GM18508 (cell line): Measurements from ENCODE around the gene CPB1.

Experiments
- ATAC-seq: cut with Tn5 transposase; IDR thresholded peaks from one replicate; pipeline ENCODE4 v1.9.1; 2021; ENCODE audit warnings: moderate number of reproducible peaks; ENCODE audit not compliant: insufficient read depth, unreplicated experiment

Gene CPB1

DNA sequence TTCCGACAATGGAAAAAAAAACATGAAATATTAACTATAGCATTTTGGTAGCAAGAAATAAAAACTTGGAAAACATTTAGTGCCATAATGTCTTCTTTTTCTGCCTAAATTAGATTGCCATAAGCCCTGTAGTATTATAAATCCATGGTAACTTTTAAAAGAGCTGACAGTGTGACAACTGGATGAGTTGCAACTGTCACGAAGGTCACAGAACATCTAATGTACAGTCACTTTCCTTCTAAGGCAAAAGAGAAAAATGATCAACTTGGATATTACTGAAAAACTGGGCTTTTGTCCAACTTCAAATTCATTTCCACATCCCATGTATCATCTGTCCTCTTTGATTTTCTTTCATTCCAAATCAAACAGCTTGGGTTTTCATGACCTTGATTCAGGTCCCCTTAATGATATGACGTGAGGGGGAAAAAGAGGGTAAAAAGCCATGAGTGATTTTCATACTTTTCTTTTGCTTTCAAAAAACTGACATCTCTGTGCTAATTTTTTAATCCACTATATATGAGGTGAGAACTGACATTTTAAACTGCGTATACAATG is 602 bp downstream of the CPB1 start:
- ATAC-seq, result no peak

DNA sequence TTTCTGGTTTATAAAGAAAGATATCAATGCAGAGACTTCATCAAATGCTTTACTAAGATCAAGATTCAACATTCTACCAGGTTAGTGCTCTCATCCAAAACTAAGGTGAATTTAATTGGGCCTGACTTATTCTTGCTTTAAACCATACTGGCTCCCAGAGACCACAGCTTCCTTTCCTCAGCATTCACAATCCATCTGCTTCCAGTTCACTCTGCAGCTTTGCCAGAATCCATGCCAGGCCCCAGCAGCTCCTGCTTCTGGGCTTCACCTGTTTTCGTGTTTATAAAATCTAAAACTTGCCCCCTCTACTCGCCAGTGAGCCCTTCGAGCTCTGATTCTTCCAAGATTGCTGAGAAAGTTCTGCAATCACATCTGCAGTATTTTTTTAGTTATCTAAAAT is 2.3 kb downstream of the CPB1 start:
- ATAC-seq, result no peak

DNA sequence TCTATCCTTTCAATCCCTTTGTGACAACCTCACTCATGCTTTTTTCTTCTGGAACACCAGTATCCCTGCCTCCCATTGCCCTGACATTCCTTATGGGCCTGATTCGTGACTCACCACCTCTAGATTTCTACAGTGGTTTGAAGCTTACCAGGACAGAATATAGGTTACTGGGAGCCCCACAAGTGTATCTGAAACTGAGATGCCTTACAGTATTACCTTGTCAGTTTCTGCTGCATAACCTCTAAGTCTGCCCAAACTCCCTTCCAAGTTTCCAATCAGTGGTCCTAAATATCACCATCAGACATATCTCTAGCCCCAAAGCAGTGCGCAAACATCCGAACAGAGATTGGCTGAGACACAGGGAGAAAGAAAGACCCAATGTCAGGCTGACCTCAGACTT is 5.6 kb downstream of the CPB1 start:
- no peak for ATAC-seq

DNA sequence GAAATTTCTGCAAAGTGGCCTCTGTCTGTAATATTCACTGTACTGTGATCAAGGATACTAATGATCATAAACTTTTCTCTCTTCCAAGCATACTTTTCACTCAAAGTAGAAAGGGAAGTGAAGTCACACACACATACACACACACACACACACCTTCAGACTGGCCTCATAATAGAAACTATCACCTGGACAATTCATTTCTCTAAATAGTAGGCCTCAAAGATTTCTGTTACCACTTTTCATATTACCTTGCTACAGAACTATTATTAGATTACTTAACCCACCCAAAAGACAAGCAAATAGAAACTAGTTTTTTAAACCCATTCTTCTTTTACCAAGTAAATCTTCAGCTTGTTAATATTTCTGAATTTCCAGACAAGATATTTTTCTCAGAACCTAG is 12.2 kb downstream of the CPB1 start:
- ATAC-seq, result no peak

DNA sequence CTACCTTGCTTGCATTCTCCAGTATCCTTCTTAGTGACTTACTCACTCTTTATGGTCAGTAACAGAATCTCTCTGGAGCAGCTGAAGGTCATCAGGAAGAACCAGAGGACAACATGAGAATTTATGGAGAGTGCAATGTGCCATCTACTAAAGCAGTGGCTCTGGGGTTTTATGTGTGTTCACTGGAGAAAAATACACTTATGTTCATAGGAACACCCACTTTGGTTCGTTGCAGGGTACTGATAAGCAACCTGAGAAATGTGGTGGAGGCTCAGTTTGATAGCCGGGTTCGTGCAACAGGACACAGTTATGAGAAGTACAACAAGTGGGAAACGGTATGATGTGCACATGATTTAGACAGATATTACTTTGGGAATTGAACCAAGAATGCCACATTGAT is 12.8 kb downstream of the CPB1 start:
- no peak for ATAC-seq

DNA sequence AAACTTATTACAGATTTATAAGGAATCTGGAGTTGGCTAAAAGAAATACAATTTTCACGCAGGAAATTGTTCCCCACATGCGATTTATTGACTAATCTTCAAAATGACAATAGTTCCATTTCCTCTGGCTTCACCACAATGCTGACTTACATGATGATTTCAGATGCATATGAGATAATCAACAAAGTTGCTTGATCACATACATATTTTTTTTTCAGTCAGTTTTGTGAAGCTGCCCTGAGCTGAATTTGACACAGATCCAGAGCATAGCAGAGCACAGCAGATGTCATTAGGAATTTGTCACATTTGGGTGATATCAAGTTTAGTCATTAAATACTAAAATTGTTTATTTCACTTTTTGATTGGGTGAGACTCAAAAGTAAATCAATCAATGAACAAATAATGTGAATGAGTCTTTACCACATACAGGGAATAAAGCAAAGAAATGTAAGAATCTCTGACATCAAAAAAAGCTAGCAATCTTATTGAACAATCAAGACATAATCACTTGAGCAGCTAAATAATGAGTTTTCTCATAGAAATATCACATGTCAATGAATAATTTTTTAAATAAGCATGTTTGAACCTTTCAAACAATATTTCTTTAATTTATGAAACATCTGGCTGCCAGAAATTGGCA is 18.3 kb downstream of the CPB1 start:
- ATAC-seq, result no peak

DNA sequence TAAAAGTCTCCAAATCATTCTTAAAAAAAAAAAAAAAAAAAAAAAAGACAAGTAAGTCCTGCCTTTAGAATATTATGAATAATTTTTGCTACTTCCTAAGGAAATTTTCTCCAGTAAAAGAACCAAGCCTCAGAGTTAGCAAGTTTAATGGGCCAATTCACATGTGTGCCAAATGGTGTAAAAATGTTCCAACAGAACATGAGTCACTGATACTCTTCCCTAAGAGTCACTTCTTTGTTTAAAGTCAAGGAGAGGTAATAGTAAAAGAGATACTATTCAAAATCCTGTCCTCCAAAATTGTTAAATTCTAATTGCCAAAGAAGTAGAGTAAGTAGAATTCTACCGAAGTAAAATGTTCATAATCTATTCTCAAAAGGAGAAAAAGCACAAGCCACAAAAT is 19.7 kb downstream of the CPB1 start:
- ATAC-seq, result no peak

DNA sequence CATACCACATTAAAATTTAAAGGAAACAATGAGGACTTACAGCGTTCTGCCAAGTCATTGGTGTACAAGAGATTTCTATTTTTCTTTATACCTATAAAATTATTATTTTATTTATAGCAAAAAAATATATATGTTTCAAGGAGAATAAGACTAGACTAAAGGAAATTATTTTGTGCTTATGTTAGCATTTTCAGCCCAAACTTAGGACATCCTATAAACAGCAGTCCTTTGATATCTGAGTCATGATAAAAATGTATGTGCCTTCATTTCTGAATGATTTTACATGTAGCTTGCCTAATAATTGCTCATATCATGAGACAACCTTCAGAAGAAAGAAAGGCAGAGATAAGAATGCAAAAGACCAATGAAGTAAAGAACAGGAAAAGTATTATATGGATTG is 20.8 kb downstream of the CPB1 start:
- no peak for ATAC-seq

DNA sequence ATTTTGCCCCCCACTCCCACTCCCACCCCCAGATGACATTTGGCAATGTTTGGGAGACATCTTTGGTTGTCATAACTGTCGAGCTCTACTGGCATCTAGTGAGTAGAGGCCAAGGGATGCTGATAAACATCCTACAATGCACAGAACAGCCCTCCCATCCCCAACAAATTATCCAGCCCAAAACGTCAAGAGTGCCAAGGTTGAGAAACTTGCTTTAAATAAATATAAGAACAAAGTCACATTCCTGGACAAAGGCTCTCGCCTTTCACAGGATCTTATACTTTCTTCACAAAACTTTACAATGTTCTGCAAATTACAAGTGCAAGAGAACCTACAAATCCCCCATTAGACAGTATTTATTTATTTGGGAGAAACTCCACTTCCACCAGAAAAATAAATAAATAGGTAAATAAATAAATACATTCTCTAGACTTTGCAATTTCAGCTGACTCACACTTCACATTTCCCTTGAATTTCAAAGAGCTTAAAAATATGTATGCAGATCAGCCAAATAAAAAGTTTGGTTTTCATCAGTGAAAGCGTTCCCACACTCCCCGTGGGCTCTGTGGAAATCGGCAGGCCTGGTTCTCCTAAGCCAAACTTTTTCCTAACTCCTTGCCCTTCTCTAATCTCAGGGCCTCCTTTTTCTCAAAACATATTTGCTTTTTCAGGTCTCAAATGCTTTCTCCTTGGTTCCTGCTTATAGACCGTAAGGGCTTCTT is 24.8 kb downstream of the CPB1 start:
- no peak for ATAC-seq

DNA sequence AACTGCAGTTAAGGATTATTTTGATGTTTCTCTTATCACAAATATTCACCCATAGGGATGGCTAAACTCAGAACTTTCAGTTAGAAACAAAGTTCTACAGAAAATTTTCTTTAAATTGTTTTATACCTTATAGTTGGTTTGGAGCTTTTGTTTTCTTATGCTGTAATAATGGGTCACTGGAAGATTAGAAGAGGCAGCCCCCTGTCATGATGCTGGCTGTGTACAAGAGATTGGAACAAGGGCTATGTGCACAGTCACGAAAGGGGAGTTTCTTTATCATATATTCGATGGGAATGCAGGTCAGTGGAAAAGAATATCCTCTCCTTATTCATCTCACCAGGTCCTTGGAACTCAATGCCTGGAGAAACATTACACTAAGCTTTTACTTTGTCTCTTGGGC is 25.5 kb downstream of the CPB1 start:
- ATAC-seq, result no peak

DNA sequence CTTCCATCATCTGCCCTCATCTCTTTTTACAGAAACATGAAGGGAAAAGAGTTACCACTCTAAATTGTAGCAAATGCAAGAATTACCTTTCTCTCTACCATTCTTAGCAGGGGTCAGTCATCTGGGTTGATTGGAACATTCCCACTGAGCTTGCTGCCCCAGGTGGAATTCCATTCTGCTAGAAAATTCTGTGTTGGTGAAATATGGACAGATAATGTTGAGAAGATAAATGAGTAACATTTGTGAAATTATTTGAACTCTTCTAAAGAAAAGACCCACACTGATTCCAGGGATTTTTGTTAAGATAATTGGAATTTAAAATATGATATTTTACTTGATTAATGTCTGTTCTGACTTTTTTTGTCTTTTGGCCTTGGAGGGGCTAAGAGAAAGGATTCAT is 26.4 kb downstream of the CPB1 start:
- ATAC-seq, result no peak

DNA sequence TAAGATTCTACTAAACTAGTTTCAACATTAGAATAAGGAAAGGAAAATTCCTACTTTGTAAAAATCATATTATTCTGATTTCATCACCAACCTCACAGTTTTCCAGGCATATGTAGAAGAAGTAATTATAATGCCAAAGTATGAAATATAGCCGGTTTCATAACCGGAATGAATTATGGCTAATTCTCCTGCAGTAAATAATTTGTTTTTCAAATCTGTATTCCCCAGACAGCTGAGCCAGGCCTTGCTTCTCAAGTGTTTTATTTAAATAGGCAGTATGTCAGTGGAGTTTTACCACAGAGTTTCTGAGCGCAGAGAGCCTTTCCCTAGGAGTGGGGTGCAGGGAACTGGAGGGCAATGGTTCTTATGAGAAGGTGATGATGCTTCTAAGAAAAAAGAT is 28.8 kb downstream of the CPB1 start:
- no peak for ATAC-seq

DNA sequence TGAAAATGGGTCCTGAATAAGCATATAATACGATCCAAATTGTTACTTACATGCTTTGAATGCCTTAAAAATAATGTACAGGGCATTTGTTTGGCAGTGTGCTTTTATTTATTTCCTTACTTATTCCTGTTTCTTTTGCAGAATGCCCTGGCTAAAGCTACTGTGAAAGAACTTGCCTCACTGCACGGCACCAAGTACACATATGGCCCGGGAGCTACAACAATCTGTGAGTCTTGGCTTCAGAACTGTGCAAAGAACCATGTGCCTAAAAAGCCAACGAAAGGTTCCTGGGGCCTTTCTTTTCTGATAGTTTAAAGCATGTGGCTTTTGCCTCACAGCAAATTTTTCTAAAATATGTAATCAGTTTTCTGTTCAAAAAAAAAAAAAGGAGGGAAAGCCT is 29.7 kb downstream of the CPB1 start:
- no peak for ATAC-seq

DNA sequence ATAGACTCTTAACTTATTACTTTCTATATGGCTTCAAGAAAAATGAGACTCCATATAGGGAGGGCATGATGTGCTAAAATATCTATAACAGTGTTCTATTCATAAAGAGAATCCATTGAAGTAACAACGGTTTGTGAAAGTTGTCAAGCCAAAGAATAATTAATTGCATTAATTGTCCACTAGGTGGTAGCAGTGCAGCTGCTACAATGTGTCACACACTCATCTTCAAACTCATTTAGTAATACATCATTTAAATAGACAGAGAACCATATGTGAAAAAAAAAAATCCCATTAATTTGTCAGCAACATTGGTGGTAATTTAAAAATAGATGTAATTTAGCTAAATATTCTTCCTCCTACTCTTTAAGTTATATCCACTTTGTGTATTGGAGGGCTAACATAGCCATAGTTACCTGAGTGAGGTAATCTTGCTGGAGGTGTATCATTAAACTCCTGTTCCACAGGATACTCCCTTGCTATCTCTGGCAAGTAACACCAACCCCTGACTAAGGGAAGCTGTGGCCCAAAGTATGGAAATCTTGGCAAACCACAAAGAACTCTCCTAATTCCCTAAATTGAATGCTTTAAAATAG is 33.8 kb downstream of the CPB1 start:
- ATAC-seq, result peak; percentile 61

DNA sequence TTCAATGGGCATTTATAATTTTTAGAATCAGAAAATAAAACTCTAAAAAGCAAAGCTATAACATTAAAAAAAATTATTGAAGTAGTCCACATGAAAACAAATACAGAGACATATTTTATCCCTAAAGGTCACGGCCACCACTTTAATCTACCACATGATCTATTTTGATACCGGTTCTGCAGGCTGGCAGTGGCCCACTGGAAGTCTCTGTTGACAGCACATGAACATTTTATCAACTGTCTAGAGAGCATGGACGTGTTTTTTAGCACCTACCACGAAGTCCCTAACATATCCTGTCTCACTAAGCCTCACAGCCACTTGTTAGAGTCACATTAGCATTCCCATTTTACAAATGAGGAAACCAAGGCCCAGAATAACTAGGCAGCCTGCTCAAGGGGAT is 35.7 kb downstream of the CPB1 start:
- ATAC-seq, result no peak

DNA sequence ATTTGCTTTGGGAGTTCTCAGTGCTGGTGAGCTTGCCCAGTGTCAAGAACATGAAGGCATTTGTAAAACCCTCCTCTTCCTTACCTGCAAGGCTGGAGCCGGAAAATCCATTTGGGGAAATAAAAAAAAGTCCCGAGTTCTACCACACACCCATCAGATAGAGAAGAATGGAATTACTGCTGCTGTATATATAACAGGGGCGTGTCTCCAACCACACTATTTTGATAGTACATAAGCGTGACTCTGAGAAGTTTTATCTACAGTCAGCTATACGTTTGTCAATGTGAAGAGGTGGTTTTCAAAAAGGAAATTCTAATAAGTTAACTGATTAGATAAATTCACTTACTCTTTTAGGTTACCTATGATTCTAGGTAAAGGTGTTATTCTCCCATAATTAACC is 36.2 kb downstream of the CPB1 start:
- no peak for ATAC-seq

DNA sequence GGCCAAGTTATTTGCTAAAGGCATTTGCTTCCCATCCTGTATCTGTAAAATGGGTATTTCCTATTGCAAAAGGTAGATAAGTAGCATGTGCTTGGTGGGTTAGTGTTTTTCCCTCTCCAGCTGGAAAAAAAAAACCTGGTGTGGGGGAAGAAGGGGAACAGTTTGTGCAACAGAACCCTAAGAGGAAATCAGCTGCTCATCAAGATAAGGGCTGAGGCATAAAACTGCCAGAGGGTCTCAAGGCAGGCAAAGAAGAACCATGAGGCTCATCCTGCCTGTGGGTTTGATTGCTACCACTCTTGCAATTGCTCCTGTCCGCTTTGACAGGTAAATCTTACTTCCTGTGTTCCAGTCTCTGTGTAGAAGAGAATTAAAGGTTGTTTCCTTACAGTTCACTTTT is 37.4 kb downstream of the CPB1 start, which contains the start of gene CPA3:
TSS of gene CPA3 (plus strand) at position 248 of the 400 bp plus-strand sequence. CDS start at position 260, 12 bp downstream.
- no peak for ATAC-seq

DNA sequence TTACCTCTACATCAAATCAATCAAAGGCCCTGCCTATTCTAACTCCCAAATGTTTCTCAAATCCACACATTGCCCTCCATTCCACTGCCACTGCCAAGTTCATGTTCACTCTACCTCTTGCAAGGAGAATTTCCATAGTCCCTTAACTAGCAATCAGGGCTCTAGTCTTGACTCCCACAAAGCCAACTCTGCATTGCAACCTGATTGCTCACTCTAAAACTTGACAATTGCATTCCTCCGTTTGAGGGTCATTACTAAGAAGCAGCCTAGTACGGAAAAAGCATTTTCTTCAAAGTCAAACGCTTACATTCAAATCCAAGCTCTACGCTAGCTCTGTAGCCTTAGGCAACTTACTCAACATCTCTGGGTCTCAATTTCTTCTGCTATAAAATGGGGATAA is 38.6 kb downstream of the CPB1 start:
- ATAC-seq, result no peak

DNA sequence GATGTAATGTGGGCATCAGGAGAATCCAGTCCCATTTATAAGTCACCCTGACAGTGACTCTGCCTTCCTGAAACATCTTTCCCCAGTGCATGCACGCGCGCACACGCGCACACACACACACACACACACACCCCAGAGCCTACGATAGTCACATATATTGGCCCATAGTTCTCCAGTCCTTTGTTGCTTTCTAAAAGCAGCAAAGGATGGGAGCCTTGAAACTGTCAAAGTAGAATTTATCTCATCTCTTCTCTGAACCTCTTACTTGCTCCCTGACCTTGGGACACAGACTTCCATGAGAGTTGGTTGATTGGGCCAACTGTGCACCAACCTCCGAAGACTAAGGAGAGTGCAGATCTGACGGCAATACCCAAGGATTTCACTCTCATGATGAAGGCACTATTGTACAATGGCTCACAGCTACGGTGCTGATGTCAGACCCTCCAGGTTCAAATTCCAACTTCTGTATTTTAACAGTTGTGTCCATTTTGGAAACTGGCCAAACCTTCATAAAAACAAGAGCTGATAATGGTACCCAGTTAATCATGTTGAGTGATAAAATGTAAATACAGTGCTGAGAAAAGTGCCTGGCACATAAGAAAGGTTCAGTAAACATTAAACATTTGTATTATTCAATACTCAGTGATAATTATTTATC is 45.8 kb downstream of the CPB1 start:
- ATAC-seq, result no peak

DNA sequence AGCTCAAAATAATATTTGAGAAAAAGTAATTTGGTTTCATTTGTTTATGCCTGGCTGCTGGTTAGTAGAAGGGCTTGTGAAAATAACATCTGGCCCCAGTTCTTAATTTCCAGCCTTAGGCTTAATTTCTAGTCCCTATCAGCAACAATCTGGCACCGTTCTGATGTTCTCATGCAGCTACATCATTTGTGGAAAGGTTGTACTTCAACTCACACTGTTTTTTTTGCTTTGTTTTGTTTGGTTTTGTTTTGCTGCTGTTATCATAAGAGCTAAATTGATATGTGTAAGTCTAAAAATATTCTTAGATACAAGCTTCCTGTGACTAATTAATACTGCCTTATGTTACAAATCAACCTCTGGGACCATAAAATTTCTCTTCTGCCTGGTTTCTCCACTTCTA is 46.4 kb downstream of the CPB1 start:
- no peak for ATAC-seq

DNA sequence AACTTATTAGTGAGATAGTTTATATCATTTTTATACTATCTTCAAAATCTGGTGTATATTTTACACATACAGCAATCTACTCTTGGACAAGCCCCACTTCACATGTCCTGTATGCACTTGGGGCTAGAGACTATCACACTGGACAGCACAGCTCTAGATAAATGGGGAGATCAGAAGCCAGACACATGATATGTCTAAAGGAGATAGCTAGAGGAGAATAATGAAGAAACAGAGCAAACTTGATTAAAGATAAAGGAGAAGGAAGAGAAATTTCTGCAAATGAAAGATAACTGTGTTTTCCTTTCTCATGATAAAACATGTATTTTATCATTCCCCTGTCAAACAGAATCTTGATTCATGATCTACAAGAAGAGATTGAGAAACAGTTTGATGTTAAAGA is 50.5 kb downstream of the CPB1 start:
- ATAC-seq, result no peak
